ENCODE data around the gene ZNG1F.
"Not testable (repeated sequence)": the region's sequence is repeated elsewhere in the genome, so short reads cannot be mapped to it uniquely, and the experiment has no call there.

Gene ZNG1F

GRCh38 chr9:41087157-41087780 is 101.8 kb downstream of the ZNG1F start:
- not testable (repeated sequence) for DNase-seq (ENCODE audit: low spot score); FAIRE-seq

DNA sequence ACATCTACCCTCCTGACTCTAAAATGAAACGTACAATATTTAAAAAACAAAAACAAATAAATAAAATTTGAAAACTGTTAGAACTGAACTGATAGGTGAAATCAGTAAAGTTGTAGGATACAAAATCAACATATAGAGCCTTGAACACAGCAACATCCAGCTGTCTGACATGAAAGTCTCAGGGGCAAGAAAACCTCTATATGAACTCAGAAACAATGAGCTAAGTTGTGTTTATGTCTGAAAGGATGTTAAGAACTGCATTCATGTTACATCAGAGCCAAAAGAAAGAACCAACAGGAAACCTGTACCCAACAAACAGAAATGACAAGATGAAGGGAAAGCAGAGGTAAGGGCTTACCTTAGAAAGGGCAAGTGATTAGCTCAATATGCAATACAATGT is 102.4 kb downstream of the ZNG1F start:
- FAIRE-seq, result not testable (repeated sequence)

GRCh38 chr9:41086215-41086614 is 102.9 kb downstream of the ZNG1F start:
- not testable (repeated sequence) for DNase-seq (ENCODE audit: low spot score); FAIRE-seq

More for the DNA sequence above, 102.4 kb downstream of the ZNG1F start:
- not testable (repeated sequence) for DNase-seq (ENCODE audit: low spot score)

GRCh38 chr9:41082358-41082757 is 106.8 kb downstream of the ZNG1F start:
- not testable (repeated sequence) for FAIRE-seq; DNase-seq (ENCODE audit: low spot score)

Data from urothelium cell line (cell line).